Activated naive CD8-positive, alpha-beta T cell (primary cell): ENCODE results near the gene RUNDC3A.
"Not testable (repeated sequence)": the region's sequence is repeated elsewhere in the genome, so short reads cannot be mapped to it uniquely, and the experiment has no call there.

Experiments used
- H3K27ac Mint-ChIP-seq: one replicate; pipeline ENCODE4 v1.8.0; 2021; ENCODE audit warnings: mixed read lengths
- H3K27me3 Mint-ChIP-seq: one replicate; pipeline ENCODE4 v1.8.0; 2021; ENCODE audit warnings: mixed read lengths
- H3K36me3 Mint-ChIP-seq: one replicate; pipeline ENCODE4 v1.8.0; 2021; ENCODE audit warnings: mixed read lengths
- H3K4me1 Mint-ChIP-seq: one replicate; pipeline ENCODE4 v1.8.0; 2021; ENCODE audit warnings: low read depth, mixed read lengths
- H3K4me3 Mint-ChIP-seq: one replicate; pipeline ENCODE4 v1.8.0; 2021; ENCODE audit warnings: mild to moderate bottlenecking, mixed read lengths
- H3K9me3 Mint-ChIP-seq: one replicate; pipeline ENCODE4 v1.8.0; 2021; ENCODE audit warnings: low read depth, mixed read lengths

The RUNDC3A gene

GRCh38 chr17:44321246-44322120 is 13.1 kb downstream of the RUNDC3A start:
- peaks cover 18% of the 10 kb centered on the region for H3K4me1 Mint-ChIP-seq
- H3K4me3 Mint-ChIP-seq: no peak overlapping the region
- H3K27me3 Mint-ChIP-seq: peaks cover 5% of the 10 kb centered on the region
- H3K27ac Mint-ChIP-seq: no peak overlapping the region
- H3K36me3 Mint-ChIP-seq: no peaks in the 10 kb centered on the region
- no peaks in the 10 kb centered on the region for H3K9me3 Mint-ChIP-seq

GRCh38 chr17:44322236-44322895 is 14.0 kb downstream of the RUNDC3A start:
- Mint-ChIP-seq H3K27ac (no peak overlapping the region), H3K9me3 (no peaks in the 10 kb centered on the region), H3K36me3 (no peaks in the 10 kb centered on the region), H3K4me3 (peak overlapping the region; percentile 63), H3K4me1 (peaks cover 18% of the 10 kb centered on the region), H3K27me3 (peaks cover 2% of the 10 kb centered on the region)

- Mint-ChIP-seq H3K9me3 (no peaks in the 10 kb centered on the region), H3K36me3 (no peaks in the 10 kb centered on the region), H3K4me3 (peak overlapping the region; percentile 87), H3K27ac (peak overlapping the region; percentile 68), H3K27me3 (no peaks in the 10 kb centered on the region), H3K4me1 (peaks cover 22% of the 10 kb centered on the region)
Observed at GRCh38 chr17:44323359-44324091, 15.1 kb downstream of the RUNDC3A start.

GRCh38 chr17:44324092-44324570 is 15.7 kb downstream of the RUNDC3A start:
- H3K4me1 Mint-ChIP-seq: peaks cover 22% of the 10 kb centered on the region
- H3K27ac Mint-ChIP-seq: no peak overlapping the region
- H3K27me3 Mint-ChIP-seq: no peaks in the 10 kb centered on the region
- no peaks in the 10 kb centered on the region for H3K9me3 Mint-ChIP-seq
- peak overlapping the region; percentile 87 for H3K4me3 Mint-ChIP-seq
- no peaks in the 10 kb centered on the region for H3K36me3 Mint-ChIP-seq

GRCh38 chr17:44324571-44325275 is 16.3 kb downstream of the RUNDC3A start, which contains the start of gene SLC25A39:
SLC25A39 (minus strand) TSS chr17:44324823; CDS start chr17:44323562, 1,261 bp downstream.
- no peaks in the 10 kb centered on the region for H3K36me3 Mint-ChIP-seq
- no peaks in the 10 kb centered on the region for H3K9me3 Mint-ChIP-seq
- H3K4me3 Mint-ChIP-seq: peak within 1 kb of the TSS; percentile 89
- peaks cover 22% of the 10 kb centered on the region for H3K4me1 Mint-ChIP-seq
- no peaks in the 10 kb centered on the region for H3K27me3 Mint-ChIP-seq
- peak within 1 kb of the TSS; percentile 88 for H3K27ac Mint-ChIP-seq

GRCh38 chr17:44326861-44327444 is 18.6 kb downstream of the RUNDC3A start:
- H3K27ac Mint-ChIP-seq: peak overlapping the region; percentile 86
- no peaks in the 10 kb centered on the region for H3K27me3 Mint-ChIP-seq
- H3K4me1 Mint-ChIP-seq: peaks cover 27% of the 10 kb centered on the region
- H3K9me3 Mint-ChIP-seq: no peaks in the 10 kb centered on the region
- H3K4me3 Mint-ChIP-seq: peak overlapping the region; percentile 79
- H3K36me3 Mint-ChIP-seq: no peaks in the 10 kb centered on the region

- no peaks in the 10 kb centered on the region for H3K36me3 Mint-ChIP-seq
- peak overlapping the region; percentile 41 for H3K27ac Mint-ChIP-seq
- H3K9me3 Mint-ChIP-seq: no peaks in the 10 kb centered on the region
- H3K27me3 Mint-ChIP-seq: no peaks in the 10 kb centered on the region
- H3K4me1 Mint-ChIP-seq: peaks cover 24% of the 10 kb centered on the region
- peak overlapping the region; percentile 61 for H3K4me3 Mint-ChIP-seq
Observed at GRCh38 chr17:44327715-44328449, 19.5 kb downstream of the RUNDC3A start.

- not testable (repeated sequence) for H3K9me3 Mint-ChIP-seq, H3K4me3 Mint-ChIP-seq, H3K36me3 Mint-ChIP-seq, H3K27ac Mint-ChIP-seq, H3K27me3 Mint-ChIP-seq
- peaks cover 19% of the 10 kb centered on the region for H3K4me1 Mint-ChIP-seq
Observed at GRCh38 chr17:44329516-44329915, 21.1 kb downstream of the RUNDC3A start.

- not testable (repeated sequence) for H3K27ac Mint-ChIP-seq, H3K36me3 Mint-ChIP-seq, H3K27me3 Mint-ChIP-seq, H3K9me3 Mint-ChIP-seq, H3K4me3 Mint-ChIP-seq
- H3K4me1 Mint-ChIP-seq: peaks cover 19% of the 10 kb centered on the region
Observed at GRCh38 chr17:44330263-44330662, 21.9 kb downstream of the RUNDC3A start.

- H3K27me3 Mint-ChIP-seq: no peaks in the 10 kb centered on the region
- H3K4me3 Mint-ChIP-seq: no peak overlapping the region
- no peak overlapping the region for H3K27ac Mint-ChIP-seq
- H3K9me3 Mint-ChIP-seq: no peaks in the 10 kb centered on the region
- no peaks in the 10 kb centered on the region for H3K36me3 Mint-ChIP-seq
- peaks cover 14% of the 10 kb centered on the region for H3K4me1 Mint-ChIP-seq
Observed at GRCh38 chr17:44331249-44331760, 22.9 kb downstream of the RUNDC3A start.

- no peak overlapping the region for H3K4me3 Mint-ChIP-seq
- no peaks in the 10 kb centered on the region for H3K9me3 Mint-ChIP-seq
- peaks cover 5% of the 10 kb centered on the region for H3K4me1 Mint-ChIP-seq
- no peaks in the 10 kb centered on the region for H3K36me3 Mint-ChIP-seq
- no peaks in the 10 kb centered on the region for H3K27me3 Mint-ChIP-seq
- H3K27ac Mint-ChIP-seq: no peak overlapping the region
Observed at GRCh38 chr17:44333371-44333770, 25.0 kb downstream of the RUNDC3A start.

- Mint-ChIP-seq H3K27me3 (no peaks in the 10 kb centered on the region), H3K36me3 (no peaks in the 10 kb centered on the region), H3K9me3 (no peaks in the 10 kb centered on the region), H3K27ac (no peak overlapping the region), H3K4me3 (no peak overlapping the region), H3K4me1 (peaks cover 5% of the 10 kb centered on the region)
Observed at GRCh38 chr17:44334315-44334714, 25.9 kb downstream of the RUNDC3A start.

- peaks cover 5% of the 10 kb centered on the region for H3K4me1 Mint-ChIP-seq
Observed at GRCh38 chr17:44334727-44335126, 26.3 kb downstream of the RUNDC3A start.

More at GRCh38 chr17:44334727-44335126, 26.3 kb downstream of the RUNDC3A start:
- H3K9me3 Mint-ChIP-seq: no peaks in the 10 kb centered on the region
- H3K4me3 Mint-ChIP-seq: no peak overlapping the region
- no peak overlapping the region for H3K27ac Mint-ChIP-seq
- H3K27me3 Mint-ChIP-seq: no peaks in the 10 kb centered on the region
- no peaks in the 10 kb centered on the region for H3K36me3 Mint-ChIP-seq
